ENCODE results near the gene SLC6A2.

Gene SLC6A2

DNA sequence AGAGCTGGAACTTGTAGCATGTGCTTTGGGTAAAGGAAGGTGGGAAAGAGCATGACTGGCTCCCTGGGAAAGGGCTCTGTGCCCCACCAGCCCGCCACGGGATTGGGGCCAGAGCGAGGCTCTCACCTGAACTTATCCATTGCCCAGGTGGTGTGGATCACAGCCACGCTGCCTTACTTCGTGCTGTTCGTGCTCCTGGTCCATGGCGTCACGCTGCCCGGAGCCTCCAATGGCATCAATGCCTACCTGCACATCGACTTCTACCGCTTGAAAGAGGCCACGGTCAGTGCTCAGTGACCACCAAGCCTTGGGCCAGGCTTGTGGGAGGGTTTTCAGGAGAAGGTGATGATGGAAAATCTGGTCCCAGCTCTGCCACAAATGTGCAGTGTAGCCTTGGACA, 36.0 kb downstream of the SLC6A2 start:
- ChIA-PET POLR2A (no interaction called here), CTCF (interaction anchor here (0.7 to 1.3 kb wide), 2 partner anchors 10 to 12 kb away, joined by 3 read pairs; no protein-coding TSS in a partner anchor)
- DNase-seq (ENCODE audit: extremely low spot score): no peak
- TF ChIP-seq, protein P1, sequence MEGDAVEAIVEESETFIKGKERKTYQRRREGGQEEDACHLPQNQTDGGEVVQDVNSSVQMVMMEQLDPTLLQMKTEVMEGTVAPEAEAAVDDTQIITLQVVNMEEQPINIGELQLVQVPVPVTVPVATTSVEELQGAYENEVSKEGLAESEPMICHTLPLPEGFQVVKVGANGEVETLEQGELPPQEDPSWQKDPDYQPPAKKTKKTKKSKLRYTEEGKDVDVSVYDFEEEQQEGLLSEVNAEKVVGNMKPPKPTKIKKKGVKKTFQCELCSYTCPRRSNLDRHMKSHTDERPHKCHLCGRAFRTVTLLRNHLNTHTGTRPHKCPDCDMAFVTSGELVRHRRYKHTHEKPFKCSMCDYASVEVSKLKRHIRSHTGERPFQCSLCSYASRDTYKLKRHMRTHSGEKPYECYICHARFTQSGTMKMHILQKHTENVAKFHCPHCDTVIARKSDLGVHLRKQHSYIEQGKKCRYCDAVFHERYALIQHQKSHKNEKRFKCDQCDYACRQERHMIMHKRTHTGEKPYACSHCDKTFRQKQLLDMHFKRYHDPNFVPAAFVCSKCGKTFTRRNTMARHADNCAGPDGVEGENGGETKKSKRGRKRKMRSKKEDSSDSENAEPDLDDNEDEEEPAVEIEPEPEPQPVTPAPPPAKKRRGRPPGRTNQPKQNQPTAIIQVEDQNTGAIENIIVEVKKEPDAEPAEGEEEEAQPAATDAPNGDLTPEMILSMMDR (IDR thresholded peaks at IDR 0.05; ENCODE audit: control extremely low read depth, extremely low read depth, low read depth, missing control alignments): no peak

DNA sequence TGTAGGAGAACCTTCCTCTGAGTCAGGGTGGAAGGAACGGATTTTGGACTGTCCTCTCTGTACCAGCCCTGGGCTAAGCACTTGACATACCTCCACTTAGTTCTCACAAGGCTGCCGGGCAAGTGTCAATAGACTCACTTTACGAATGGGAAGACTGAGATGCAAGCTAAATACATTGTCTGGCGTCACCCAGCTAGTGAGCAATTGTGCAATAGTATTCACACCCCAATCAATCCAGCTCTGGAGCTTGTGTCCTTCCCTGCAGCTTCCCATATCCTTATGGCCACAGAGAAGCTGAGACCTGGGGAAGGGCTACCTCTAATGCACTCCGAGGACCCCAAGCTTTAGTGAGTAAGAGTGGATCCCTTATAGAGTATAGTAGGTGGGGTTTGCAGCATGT, 39.8 kb downstream of the SLC6A2 start:
- TF ChIP-seq, protein P1 (IDR thresholded peaks at IDR 0.05; ENCODE audit: control extremely low read depth, extremely low read depth, low read depth, missing control alignments): no peak
- CTCF ChIA-PET: interaction anchor here (1.0 to 3.0 kb wide), 3 partner anchors 11 to 231 kb away, joined by 3 to 17 read pairs (median 5); no protein-coding TSS in a partner anchor
- no peak for DNase-seq (ENCODE audit: extremely low spot score)
- POLR2A ChIA-PET: no interaction called here

DNA sequence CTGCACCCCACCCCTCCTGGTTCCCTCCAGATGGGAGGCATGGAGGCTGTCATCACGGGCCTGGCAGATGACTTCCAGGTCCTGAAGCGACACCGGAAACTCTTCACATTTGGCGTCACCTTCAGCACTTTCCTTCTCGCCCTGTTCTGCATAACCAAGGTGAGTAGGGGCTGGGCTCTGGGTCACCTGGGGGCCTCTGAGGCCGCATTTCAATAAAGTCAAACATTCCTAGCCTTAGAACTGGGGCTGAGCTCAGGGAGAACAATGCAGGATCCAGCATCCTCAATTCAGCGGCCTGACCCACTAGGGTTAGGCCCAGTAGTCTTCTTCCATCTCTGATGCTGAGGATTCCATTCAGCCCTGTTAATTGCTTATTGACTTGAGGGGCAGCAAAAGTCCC, 42.1 kb downstream of the SLC6A2 start:
- no peak for DNase-seq (ENCODE audit: extremely low spot score)
- TF ChIP-seq, protein P1 (IDR thresholded peaks at IDR 0.05; ENCODE audit: control extremely low read depth, extremely low read depth, low read depth, missing control alignments): no peak
- ChIA-PET CTCF (interaction anchor here (2.4 kb wide), 1 partner anchor 233 kb away, joined by 16 read pairs; no protein-coding TSS in a partner anchor), POLR2A (no interaction called here)

DNA sequence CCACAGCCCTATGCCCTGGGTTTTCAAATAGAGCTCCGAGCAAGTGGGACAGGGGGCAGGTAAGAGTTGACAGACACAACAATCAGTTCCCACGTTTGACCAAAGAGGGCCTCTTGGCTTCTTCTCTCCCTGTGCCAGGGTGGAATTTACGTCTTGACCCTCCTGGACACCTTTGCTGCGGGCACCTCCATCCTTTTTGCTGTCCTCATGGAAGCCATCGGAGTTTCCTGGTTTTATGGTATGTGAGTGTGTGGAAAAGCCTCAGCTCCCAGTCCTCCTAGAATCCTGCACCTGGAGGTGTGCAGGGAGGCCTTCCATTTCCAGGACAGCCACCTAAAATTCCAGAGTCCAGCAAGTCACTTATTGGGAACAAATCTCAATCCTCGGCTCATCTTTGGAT, 42.5 kb downstream of the SLC6A2 start:
- ChIA-PET POLR2A (no interaction called here), CTCF (interaction anchor here (2.4 kb wide), 1 partner anchor 234 kb away, joined by 16 read pairs; no protein-coding TSS in a partner anchor)
- TF ChIP-seq, protein P1 (IDR thresholded peaks at IDR 0.05; ENCODE audit: control extremely low read depth, extremely low read depth, low read depth, missing control alignments): no peak
- DNase-seq (ENCODE audit: extremely low spot score): no peak

DNA sequence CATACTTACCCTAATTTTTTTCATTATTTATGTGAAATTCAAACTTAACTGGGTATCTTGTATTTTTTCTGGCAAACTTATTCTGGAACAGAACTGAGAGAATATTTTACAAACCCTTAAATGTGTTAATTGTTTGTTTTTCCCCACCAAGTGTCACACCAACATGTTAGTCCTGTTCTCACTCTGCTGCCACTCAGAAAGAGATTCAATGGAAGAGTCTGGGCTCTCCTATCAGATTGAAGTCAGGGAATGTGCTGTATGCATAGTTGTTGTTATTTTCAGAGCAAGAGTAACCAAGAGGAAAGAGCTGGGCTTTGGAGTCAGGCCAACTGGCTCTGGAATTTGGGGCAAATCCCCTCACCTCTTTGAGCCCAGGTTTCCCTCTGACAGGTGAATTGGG, 43.2 kb downstream of the SLC6A2 start:
- POLR2A ChIA-PET: no interaction called here
- no peak for DNase-seq (ENCODE audit: extremely low spot score)
- TF ChIP-seq, protein P1 (IDR thresholded peaks at IDR 0.05; ENCODE audit: control extremely low read depth, extremely low read depth, low read depth, missing control alignments): no peak
- CTCF ChIA-PET: interaction anchor here (2.4 kb wide), 1 partner anchor 234 kb away, joined by 16 read pairs; no protein-coding TSS in a partner anchor

DNA sequence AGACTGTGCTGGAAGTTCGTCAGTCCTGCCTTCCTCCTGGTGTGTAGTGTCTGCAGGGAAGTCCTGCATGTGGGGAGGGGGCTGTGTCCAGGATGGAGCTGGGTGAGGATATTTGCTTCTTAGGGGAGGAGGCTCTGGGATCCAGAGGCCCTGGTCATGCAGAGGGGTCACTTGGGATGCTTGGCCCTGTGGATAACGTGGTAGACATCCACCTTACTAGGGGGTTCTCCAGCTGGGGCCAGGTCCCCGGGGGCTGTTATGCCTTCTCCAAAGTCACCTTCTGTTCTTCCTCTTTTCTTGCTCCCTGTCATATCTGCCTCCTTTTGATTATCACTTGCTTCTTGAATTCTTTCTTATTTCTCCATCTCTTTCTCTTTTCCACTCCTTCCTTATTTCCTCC, 43.8 kb downstream of the SLC6A2 start:
- ChIA-PET CTCF (interaction anchor here (11.5 kb wide), 1 partner anchor 236 kb away, joined by 176 read pairs; no protein-coding TSS in a partner anchor), POLR2A (no interaction called here)
- TF ChIP-seq, protein P1 (IDR thresholded peaks at IDR 0.05; ENCODE audit: control extremely low read depth, extremely low read depth, low read depth, missing control alignments): no peak
- no peak for DNase-seq (ENCODE audit: extremely low spot score)

Data from GM10248 (cell line).